Embryonic facial prominence (tissue), 1 donor: Measurements from ENCODE around the gene LPAR5.

Experiments
- DNase-seq: peaks from one replicate; pipeline ENCODE4 v3.0.0-alpha.2; 2016; ENCODE audit errors: extremely low spot score

LPAR5 gene

DNA sequence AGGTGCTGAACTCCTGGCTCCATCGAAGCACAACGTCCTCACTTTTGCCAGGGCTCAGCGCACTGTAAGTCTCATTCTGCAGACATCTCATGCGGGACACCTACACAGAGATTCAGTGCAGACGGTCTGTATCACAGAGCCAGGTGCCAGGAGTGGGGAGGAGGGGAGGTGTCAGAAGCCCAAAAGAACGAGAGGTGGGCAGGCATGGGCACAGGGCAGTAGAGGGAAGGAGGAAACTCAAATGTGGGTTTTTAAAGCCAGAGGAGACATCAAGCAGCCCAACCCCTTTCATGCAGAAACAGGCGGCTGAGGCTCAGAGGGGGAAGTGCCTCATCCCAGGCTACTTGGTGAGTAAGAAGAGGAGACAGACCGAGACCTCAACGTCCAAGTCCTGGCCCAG, 2.5 kb upstream of the LPAR5 start:
- DNase-seq: no peak

DNA sequence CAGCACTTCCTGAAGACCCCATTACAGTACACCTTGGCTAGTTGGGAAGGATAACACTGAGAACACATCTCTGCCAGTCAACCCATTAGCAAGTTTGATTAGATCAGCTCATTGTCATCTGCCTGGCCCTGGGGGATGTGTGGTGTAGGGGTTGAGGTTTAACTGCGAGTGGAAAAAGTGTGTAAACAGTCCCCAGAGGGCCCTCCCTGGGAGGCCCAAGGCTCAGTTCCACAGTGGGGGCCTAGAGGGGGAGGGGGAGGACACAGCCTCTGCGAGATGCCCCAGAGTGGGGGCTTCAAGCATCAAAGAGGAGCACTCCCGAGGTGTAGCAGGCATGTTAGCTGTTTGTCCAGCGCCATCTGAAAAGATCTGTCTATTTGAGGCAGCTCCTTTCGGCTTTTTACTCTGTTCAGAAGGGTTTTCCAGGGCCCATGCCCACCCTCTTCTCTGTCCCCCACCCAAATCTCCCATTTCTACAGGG, 344 bp downstream of the LPAR5 start:
- DNase-seq: no peak

DNA sequence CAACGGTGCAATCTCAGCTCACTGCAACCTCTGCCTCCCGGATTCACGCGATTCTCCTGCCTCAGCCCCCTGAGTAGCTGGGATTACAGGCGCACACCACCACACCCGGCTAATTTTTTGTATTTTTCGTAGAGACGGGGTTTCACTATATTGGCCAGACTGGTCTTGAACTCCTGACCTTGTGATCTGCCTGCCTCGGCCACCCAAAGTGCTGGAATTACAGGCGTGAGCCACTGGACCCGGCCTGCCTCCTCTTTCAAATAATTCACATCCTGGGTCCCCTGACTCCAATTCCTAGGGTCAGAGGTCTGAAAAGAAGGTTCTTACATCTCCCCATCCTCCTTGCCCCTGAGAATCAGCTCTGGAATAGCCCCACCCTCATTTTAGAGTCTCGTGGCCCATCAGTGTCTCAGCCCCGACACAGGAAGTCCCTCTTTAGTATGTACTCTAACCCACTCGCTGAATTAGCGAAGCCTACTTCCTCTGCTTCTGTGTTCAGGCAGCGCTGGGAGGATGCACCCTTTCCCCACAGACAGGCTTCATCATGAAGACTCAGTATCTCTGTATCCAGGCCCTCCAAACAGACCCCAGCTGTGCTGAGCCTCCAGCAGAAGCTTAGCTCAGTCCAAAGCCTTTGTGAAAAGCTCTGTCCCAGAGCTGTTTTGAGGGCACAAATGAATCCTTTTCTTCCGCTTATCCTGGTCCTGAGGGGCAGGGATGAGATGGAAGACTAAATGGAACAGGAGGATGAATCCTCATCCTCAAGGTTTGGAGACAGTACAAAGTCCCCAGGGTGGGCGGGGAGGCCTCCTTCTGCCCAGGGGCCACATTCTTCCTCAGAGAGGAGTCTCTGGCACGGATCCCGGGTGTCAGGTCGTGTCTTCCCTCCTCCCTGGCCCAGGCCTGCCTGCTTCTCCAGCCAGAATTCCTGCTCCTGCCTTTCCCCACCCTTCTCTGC, 3.5 kb downstream of the LPAR5 start:
- DNase-seq: no peak

DNA sequence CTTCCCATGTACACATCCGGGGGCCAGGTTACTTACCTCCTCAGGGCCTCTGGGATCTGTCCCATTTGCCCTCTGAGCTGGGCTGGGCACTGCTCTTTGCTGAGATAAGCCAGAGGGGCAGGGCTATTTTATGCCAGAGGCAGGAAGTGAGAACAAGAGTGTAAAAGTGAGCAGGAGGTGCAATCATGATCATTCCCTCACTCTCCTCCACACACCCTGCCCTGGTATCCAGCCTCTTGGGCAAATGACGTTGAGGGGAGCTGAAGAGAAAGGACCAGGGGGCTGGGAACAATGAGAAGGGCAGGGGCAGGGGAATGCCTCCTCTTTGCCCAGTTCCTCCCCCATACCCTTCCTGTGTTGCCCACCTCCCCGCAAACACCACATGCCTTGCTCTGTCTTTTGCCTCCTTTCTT, 4.2 kb downstream of the LPAR5 start:
- no peak for DNase-seq

DNA sequence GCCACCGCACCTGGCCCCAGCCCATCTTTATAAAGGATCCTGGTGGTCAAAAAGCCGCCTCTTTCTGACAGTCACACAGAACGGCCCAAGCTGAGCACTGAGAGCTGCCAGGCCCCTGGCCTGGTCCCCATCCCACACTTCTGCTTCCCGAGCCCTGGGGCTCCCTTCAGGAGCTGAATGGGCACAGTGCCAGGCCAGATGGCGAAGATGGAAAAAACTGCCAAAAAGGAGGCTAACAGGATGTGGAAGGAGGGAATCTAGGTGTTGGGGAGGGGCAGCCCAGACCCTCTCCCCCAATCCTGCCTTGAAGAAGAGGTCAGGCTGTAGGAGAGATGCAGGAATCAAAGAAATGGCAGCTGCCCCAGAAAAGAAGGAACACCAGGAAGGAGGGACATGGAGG, 5.0 kb downstream of the LPAR5 start:
- no peak for DNase-seq

DNA sequence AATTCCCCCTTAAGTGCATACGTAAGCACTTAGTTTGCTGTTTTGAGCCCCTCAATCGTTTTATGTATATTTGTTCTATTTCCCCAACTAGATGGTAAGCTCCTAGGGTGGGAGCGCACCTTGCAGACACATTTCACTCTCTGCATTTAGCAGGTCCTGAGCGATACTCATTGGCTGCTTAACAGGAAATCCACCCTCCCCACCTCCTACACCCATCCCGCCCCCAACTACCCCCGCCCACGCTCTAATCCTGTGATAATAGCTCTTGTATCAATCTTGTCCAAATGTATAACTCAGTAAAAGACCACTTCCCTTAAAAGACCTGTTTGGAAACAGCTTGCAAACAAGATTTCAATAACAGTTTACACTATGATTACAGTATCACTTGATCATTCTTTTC, 8.1 kb downstream of the LPAR5 start:
- DNase-seq: no peak

DNA sequence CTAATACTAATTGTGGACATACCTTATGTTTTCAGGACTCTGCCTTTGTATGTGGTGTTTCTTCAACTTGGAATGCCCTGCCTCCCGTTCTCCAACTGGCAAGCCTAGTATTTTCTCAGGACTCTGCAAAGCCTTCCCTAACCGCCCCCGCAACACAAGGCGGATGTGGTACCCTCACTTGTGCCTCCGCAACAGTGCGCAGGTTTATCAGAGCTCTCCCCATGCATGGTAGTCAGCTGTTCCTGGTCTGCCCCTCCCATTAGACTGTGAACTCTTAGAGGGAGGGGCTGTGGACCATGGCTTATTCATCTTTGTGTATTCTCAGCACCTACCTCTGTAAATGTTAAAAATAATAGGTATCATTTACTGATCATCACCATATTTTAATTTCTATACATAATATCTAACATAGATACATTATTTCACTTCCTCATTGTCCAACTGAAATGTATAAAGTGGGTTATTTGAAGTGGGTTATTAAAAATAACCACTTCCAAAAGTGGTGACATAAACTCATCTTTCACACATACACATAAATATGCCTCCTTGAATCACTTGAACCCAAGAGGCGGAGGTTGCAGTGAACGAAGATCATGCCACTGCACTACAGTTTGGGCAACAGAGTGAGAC, 9.0 kb downstream of the LPAR5 start:
- DNase-seq: no peak

DNA sequence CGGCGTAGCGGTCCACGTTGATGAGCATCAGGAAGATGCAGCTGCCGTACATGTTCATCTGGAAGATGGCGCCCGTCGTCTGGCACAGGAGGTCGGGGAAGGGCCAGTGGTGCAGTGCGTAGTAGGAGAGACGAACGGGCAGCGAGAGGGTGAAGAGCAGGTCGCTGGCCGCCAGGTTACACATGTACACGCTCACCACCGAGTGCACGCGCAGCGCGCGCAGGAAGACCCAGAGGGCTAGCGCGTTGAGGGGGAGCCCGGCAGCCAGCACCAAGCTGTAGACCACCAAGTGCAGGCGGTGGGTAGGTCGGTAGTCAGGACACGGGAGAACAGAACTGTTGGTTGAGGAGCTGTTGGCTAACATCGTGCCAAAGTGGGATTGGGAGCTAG, 14.9 kb downstream of the LPAR5 start:
- no peak for DNase-seq

DNA sequence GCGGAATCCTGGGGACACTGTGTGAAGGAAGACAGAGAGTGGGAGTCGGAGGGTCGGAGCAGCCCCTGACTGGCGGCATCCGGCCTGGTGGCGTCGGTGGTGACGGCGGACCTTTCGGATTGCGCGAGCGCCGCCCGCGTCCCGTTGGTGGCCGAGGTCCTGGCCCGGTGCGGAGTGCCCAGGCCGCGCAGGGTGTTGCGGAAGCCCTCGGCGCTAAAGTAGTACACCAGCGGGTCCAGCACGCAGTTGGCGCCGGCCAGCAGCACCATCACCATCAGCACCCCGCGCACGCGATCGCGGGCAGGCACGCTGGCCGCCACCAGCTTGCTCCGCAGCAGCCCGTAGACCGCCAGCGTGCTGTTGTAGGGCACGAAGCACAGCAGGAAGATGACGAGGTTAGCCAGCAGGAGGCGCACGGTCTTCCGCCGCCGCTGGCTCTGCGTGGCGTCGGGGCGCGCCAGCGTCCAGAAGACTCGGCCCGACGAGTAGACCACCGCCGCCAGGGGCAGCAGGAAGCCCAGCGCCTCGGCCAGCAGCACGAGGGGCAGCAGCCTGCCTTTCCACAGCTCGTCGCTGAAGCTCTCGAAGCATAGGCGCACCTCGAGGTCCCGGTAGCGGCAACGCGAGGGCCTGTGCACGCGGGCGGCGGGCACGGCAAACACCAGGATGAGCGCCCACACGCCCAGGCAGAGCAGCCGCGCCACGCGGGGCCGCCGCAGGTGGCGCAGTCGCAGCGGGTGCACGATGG, 15.4 kb downstream of the LPAR5 start:
- DNase-seq: no peak

DNA sequence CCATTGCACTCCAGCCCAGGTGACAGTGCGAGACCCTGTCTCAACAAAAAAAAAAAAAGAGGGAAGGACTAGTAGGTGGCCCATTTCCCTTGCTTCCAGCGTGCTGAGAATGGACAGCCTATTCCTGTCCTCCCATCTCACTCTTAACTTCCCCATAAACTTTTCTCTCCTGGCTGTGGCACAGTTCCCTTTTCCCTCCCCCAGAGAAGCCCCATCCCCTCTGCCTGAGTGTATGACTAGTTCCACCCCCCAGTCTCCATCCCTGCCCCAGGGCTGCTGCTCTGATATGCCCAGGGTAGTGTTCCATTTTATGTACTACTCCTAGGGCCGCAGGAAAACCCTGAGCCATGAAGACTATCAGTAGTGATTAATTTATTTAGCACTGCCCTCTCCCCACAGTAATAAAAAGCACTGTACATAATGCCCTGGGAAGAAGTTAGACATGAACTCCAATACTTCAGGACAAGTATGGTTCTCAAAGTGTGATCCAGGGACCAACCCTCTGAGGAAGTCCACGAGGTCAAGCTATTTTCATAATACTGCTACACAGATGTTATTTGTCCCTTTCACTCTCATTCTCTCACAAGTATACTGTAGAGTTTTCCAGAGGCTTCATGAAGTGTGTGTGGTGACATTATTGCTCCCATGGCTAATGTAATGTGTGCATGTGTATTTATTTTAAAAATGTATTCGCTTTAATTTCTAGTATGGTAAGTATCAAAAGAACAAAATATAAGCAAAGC, 17.1 kb downstream of the LPAR5 start:
- DNase-seq: no peak

DNA sequence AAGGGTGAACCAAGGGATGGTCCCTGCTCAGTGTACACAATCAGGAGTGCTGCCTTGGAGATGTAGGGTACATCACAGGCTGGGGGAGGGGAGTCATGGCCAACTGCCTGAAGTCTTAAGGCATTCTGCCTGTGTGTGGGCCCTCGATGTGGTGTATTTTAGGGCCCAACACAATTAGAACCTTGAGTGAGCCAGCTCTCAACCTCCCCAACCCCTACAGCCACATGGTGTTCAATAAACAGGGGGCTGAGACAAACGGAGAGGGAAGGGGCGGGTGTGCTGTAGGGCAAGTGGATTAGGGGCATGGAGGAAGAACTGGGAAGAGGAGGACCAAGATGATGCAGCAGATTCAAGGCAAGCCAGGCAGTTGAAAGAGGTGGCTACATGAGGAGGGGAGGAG, 20.0 kb downstream of the LPAR5 start:
- no peak for DNase-seq

DNA sequence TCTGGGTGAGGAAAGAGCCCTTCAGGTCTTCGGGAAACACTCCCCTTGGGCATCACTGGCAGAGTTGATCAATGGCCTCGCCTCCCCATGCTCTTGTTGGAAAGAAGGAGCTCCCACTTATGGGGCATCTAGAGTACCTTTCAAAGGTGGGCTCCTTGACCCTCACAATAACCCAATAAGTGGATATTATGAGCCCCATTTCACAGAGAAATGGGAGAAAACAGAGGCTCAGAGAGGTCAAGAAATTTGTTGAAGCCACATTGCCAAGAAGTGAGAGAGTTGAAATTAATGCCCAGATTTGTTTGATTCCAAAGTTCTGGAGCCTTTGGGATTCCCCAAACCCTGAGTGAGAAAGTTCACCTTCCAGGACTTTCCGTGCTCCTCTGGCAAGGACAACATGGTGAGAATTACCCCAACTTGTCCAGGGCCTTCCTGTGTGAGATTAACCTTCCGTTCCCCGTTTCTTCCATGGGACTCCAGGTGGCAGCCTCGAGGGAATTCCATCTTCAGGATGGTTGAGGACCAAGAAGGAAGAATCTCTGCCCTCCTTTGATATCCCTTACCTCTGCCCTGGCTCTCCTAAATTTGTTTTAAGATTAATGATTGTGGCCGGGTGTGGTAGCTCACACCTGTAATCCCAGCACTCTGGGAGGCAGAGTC, 21.1 kb downstream of the LPAR5 start:
- DNase-seq: no peak

DNA sequence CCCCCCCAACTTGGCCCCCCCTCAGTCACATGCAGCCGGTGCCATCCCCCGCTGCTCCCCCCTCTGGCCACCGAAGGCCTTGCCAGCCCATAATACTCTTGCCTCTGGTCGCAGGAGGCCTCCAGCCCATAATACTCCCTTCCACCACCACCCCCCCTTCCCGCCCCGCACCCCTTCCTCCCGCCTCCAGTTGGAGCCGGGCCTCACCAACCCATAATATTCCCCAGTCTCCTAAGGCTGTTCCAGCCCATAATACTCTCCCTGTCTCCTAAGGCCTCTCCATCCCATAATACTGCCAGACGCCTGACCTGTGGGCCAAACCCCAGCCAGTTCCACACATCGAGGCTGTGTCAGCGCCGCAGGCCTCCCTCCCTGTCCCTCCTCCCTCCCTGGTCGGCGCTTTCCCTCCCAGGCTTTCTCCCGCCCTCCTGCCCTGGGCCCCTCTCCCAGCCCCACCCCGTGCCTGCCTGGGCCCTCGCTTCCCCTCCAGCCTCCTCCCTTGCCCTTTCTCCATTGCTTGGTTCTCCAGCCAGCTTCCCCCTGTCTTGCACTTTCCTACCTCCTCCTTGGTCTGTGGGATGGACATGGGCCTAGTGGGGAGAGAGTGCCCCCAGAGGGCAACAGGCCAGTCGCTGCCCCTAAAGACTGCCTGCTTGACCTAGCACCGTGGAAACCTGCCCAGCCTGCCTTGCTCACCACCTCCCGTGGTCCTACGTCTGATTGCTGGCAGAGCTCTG, 21.8 kb downstream of the LPAR5 start:
- DNase-seq: peak; percentile 96

DNA sequence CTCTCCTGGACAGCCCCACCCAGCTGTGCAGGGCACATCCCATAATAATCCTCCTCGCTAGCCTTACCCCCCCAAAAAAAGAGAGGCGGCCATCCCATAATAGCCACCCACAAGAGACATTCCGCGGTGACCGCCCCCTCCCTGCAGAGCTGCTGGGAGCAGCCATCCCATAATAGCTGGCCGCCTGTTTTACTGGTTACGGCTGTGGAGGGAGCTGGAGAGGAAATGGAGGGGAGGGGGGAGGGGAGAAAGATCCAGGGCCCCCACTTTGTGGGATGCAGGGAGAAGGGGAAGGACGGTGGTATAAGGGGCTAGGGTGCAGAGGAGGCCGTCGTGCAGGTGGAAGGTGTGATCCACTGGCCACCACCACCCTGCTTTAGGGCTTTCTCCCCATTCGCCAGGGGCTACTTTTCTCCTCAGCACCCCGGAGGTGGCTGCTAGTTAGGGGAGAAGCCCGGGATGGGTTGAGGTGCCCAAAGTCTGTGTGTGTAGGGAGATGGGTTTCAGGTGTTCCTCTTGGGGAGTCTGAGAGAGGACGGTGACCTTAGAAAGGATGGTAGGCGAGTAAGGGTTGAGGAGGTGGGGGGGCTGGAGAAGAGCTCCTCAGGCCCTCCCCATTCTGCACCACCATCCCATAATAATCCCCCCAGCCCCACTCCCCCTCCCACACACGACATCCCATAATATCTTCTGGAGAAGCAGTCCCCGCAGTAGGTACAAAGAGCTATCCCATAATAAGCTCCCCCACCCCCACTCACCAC, 22.6 kb downstream of the LPAR5 start:
- no peak for DNase-seq

DNA sequence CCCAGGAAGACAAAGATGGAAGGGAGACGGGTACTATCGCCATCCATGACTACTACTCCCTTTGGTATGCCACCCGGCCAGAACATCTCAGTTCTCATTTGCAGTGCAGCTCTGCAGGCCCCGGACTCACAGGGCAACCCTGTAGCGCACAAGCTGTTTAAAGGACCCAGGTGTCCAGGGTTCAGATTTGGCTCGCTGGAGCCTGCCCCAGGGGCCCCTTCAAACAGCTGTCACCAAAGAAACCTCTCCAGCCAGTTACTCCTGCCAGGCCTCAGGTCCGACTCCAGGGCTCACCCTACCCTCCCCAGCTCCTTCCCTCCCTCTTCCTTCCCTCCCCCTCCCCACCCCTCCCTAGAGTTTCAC, 23.1 kb downstream of the LPAR5 start:
- no peak for DNase-seq

DNA sequence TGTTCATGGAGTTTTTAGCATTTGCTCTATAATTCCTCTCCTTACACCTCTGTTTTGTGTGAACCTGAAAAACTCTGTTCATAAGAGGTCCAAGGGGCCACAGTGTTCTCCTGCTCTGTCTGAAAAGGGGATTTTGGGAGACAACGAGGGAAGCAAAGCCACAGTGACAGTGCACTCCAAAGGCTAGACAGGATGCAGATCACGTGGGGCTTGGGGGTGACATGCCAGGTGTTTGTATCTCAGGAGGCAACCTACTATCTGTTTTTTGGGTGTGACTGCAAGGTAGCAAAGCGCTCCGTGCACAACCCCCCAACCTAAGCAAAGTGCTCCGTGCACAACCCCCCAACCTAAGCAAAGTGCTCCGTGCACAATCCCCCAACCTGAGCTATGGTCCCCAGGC, 23.5 kb downstream of the LPAR5 start:
- no peak for DNase-seq

DNA sequence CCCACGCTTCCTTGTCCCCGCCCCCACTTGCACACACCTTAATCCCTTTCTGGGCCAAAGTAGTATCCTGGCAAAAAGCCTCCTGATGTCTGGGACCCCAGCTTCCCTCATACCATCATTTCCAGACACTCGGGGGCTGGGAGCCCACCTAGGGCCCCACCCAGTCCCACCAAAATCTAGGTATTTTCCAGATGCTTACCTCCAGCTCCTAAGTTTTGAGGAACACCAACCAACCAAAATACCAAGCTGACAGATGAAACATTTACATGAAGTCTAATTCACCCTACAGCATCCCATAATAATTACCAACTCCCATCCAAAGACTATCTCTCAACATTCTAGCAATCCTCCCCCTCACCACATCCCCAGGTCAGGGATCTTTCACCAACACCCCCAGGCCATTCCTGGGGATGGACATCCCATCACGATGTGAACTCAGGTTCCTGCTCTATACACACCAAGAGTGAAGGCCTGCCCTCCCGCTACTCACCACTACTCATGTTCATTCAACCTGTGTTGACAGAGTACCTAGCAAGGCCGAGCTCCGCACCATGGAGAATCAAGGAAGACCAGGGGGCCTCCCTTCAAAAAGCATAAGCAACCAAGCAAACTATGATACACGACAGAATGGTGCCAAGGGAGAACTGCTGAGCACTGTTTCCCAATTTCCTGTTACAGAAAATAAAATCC, 27.0 kb downstream of the LPAR5 start:
- no peak for DNase-seq

DNA sequence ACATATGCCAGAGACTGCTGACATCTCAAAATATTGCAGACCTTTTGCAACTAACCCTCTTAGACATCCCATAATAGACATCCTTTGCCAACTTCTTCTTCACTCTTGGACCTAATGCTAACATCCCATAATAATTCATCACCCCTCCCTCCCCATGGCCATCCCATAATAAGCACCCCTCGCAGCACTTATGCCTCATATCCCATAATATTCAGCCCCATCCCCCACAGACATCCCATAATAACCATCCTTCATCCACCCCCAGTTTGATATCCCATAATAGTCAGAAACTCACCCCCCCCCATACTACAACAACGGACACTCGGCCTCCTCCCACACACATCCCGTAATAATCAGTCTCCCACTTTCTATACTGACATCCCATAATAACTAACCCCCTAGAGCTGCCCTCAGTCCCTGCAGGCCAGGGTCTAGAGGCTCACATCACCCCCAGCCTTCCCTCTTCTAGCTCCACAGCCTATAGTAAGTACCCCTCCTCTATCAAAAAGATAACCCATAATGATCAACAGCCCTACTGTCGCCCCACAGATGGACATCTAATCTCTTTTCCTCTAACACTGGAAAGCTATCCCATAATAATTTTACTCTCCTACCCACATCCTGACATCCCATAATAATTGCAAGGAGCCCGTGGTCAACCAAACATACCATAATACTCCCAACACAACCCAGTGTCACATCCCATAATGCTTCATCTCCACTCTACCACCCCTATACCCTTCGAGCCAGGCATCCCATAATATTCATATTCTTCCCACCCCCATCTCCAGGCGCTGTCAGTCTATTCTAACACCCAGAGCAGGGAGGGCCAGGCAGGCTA, 27.8 kb downstream of the LPAR5 start:
- peak; percentile 65 for DNase-seq
